Loucy (cell line): ENCODE results near the gene BACE1.

Source experiments
- EZH2phosphoT487 ChIP-seq: fragments of 200-600 bp; IDR thresholded peaks from 2 replicates; pipeline ENCODE4 v1.6.1; 2018; ENCODE audit warnings: antibody characterized with exemption, mild to moderate bottlenecking, moderate library complexity, borderline replicate concordance
- TF ChIP-seq, protein P1 (sequence below): fragments of 200-600 bp; sonication (generic); conservative IDR thresholded peaks from 2 replicates; pipeline ENCODE4 v1.5.1; 2014; ENCODE audit warnings: mild to moderate bottlenecking, antibody characterized with exemption, low read length

- TF ChIP-seq, protein P1, sequence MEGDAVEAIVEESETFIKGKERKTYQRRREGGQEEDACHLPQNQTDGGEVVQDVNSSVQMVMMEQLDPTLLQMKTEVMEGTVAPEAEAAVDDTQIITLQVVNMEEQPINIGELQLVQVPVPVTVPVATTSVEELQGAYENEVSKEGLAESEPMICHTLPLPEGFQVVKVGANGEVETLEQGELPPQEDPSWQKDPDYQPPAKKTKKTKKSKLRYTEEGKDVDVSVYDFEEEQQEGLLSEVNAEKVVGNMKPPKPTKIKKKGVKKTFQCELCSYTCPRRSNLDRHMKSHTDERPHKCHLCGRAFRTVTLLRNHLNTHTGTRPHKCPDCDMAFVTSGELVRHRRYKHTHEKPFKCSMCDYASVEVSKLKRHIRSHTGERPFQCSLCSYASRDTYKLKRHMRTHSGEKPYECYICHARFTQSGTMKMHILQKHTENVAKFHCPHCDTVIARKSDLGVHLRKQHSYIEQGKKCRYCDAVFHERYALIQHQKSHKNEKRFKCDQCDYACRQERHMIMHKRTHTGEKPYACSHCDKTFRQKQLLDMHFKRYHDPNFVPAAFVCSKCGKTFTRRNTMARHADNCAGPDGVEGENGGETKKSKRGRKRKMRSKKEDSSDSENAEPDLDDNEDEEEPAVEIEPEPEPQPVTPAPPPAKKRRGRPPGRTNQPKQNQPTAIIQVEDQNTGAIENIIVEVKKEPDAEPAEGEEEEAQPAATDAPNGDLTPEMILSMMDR, result no peak
- no peak for TF ChIP-seq EZH2phosphoT487
These were observed 3.3 kb upstream of the BACE1 start for GRCh38 chr11:117319214-117319840.
